Panc1 (cell line): ENCODE data around the gene SOS2. TPM values are rescaled to one million over a fixed set of nuclear protein-coding genes. Genes with fewer than 3 reads are reported as not detected.

Experiments used
- ATAC-seq: fragments of 200-7000 bp; cut with Tn5 transposase; 2 replicates; pipeline ENCODE4 v1.9.1; 2020; ENCODE audit warnings: mild to moderate bottlenecking, moderate library complexity
- BruUV-seq: library from RNA; stranded (reverse); fragments of 400-500 nt; replicated peaks from 2 replicates; lab custom pipeline; 2021; lab: Mats Ljungman, UMichigan
- CTCF ChIA-PET: fragments of 300-600 bp; sonication (Branson Sonifier 250); formaldehyde crosslinking; loops from one replicate; lab custom pipeline; 2022; ENCODE audit warnings: antibody characterized with exemption; lab: Charles Lee
- POLR2A ChIA-PET: fragments of 300-600 bp; sonication (Branson Sonifier 250); formaldehyde crosslinking; loops from one replicate; lab custom pipeline; 2022; ENCODE audit warnings: antibody characterized with exemption; lab: Charles Lee
- DNase-seq: peaks from one replicate; pipeline ENCODE4 v3.0.0-alpha.2; 2010; ENCODE audit warnings: low read depth, low spot score
- H3K27ac ChIP-seq: 2 replicates; pipeline ENCODE4 v1.5.1; 2011; ENCODE audit warnings: mild to moderate bottlenecking, low read length, inconsistent platforms
- H3K27me3 ChIP-seq: fragments of 200-500 bp; sonication (Bioruptor generic); 2 replicates; pipeline ENCODE4 v1.6.0; 2014; ENCODE audit warnings: low read length, inconsistent platforms; ENCODE audit not compliant: control insufficient read depth, insufficient read depth
- H3K36me3 ChIP-seq: fragments of 200-500 bp; sonication (Bioruptor generic); 2 replicates; pipeline ENCODE4 v1.5.1; 2014; ENCODE audit warnings: inconsistent platforms, mild to moderate bottlenecking, low read length, moderate library complexity; ENCODE audit not compliant: control insufficient read depth, insufficient read depth
- H3K4me1 ChIP-seq: 2 replicates; pipeline ENCODE4 v1.5.1; 2011; ENCODE audit warnings: inconsistent platforms, mild to moderate bottlenecking, low read length, moderate library complexity; ENCODE audit not compliant: control insufficient read depth, insufficient read depth
- H3K4me3 ChIP-seq, 2 experiments: 2 replicates each; pipeline ENCODE4 v1.5.1; 2011 to 2012; ENCODE audit warnings: low read depth in 2 of 2, low read length in 2 of 2, mild to moderate bottlenecking in 2 of 2, inconsistent platforms in 1 of 2, moderate library complexity in 1 of 2
- H3K9me3 ChIP-seq: fragments of 200-500 bp; sonication (Bioruptor generic); 2 replicates; pipeline ENCODE4 v1.5.1; 2014; ENCODE audit warnings: low read depth, mild to moderate bottlenecking, inconsistent platforms, low read length, moderate library complexity; ENCODE audit not compliant: control insufficient read depth, insufficient read depth
- CTCF ChIP-seq: fragments of 450-650 bp; IDR thresholded peaks from 2 replicates; pipeline ENCODE4 v1.5.1; 2017; ENCODE audit warnings: mild to moderate bottlenecking
- POLR2AphosphoS5 ChIP-seq: IDR thresholded peaks from 2 replicates; pipeline ENCODE4 v1.6.1; 2012; ENCODE audit warnings: mild to moderate bottlenecking, low read depth, low read length, moderate library complexity
- REST ChIP-seq, 2 experiments: IDR thresholded peaks; 2 replicates each; pipeline ENCODE4 v1.6.1; 2011 to 2012; ENCODE audit warnings: low read depth in 2 of 2, control low read depth in 1 of 2, low read length in 1 of 2, mild to moderate bottlenecking in 1 of 2, moderate library complexity in 1 of 2; ENCODE audit not compliant: insufficient read depth in 1 of 2
- SIN3A ChIP-seq: IDR thresholded peaks from 2 replicates; pipeline ENCODE4 v1.6.1; 2012; ENCODE audit warnings: low read depth, mild to moderate bottlenecking, low read length, moderate library complexity, borderline replicate concordance; ENCODE audit not compliant: insufficient read depth
- TCF7L2 ChIP-seq: IDR thresholded peaks from 2 replicates; pipeline ENCODE4 v1.6.1; 2011; ENCODE audit warnings: mild to moderate bottlenecking, low read depth, low read length, inconsistent platforms
- in situ Hi-C: cut with HindIII; loops from 2 replicates; pipeline ENCODE4 v1.10.0; 2016; ENCODE audit warnings: low sequenced_read_pairs, low pct_unique_long_range_greater_than_20kb
- intact Hi-C: fragments of 100-400 bp; cut with micrococcal nuclease; formaldehyde crosslinking; loops from one replicate; pipeline ENCODE4 v1.10.0; 2022; ENCODE audit not compliant: unreplicated experiment
- total RNA-seq: library from RNA; stranded (reverse); gene quantifications from one replicate; pipeline ENCODE4 v1.2.1, GENCODE V29; 2021; ENCODE audit not compliant: unreplicated experiment

Gene SOS2
- total RNA-seq, 1 experiment from 2014 or later: 21.2 TPM

GRCh38 chr14:50213795-50214194 is 17.6 kb downstream of the SOS2 start:
- ChIA-PET CTCF (no interaction called here), POLR2A (no interaction called here)
- in situ Hi-C loops (no loop called here), intact Hi-C loops (no loop called here)
- Histone ChIP-seq H3K27ac (no peak overlapping the region), H3K4me3 (no peak overlapping the region), H3K4me1 (no peaks in the 10 kb centered on the region; the same call in 1 of the 2 replicates), H3K9me3 (no peaks in the 10 kb centered on the region), H3K27me3 (no peaks in the 10 kb centered on the region), H3K36me3 (no peaks in the 10 kb centered on the region)
- DNase-seq (no peak), ATAC-seq (no peak)
- BruUV-seq: no TSS peak
- TF ChIP-seq CTCF (no peak), TCF7L2 (no peak), SIN3A (no peak), POLR2AphosphoS5 (no peak), REST (IDR thresholded peaks at IDR 0.05; ENCODE audit: insufficient read depth in 1 of 2, low read depth in 2 of 2, low read length in 1 of 2) (no peak)

GRCh38 chr14:50212726-50213125 is 18.7 kb downstream of the SOS2 start:
- no TSS peak for BruUV-seq
- in situ Hi-C loops: no loop called here
- intact Hi-C loops: no loop called here
- H3K4me3 ChIP-seq: no peak overlapping the region
- ChIA-PET POLR2A (no interaction called here), CTCF (no interaction called here)
- H3K27me3 ChIP-seq: no peaks in the 10 kb centered on the region
- DNase-seq: no peak
- ATAC-seq: no peak
- no peaks in the 10 kb centered on the region for H3K36me3 ChIP-seq
- H3K4me1 ChIP-seq: no peaks in the 10 kb centered on the region; the same call in 1 of the 2 replicates
- H3K27ac ChIP-seq: no peak overlapping the region
- TF ChIP-seq SIN3A: no peak
- TF ChIP-seq REST (IDR thresholded peaks at IDR 0.05; ENCODE audit: insufficient read depth in 1 of 2, low read depth in 2 of 2, low read length in 1 of 2): no peak
- TF ChIP-seq CTCF: no peak
- TF ChIP-seq TCF7L2: no peak
- no peak for TF ChIP-seq POLR2AphosphoS5
- no peaks in the 10 kb centered on the region for H3K9me3 ChIP-seq
